ENCODE data around the gene PTPN9. TPM values are rescaled to one million over a fixed set of nuclear protein-coding genes. Genes with fewer than 3 reads are reported as not detected.

PTPN9 gene
- total RNA-seq, 1 experiment from 2014 or later, result 42.2 TPM

DNA sequence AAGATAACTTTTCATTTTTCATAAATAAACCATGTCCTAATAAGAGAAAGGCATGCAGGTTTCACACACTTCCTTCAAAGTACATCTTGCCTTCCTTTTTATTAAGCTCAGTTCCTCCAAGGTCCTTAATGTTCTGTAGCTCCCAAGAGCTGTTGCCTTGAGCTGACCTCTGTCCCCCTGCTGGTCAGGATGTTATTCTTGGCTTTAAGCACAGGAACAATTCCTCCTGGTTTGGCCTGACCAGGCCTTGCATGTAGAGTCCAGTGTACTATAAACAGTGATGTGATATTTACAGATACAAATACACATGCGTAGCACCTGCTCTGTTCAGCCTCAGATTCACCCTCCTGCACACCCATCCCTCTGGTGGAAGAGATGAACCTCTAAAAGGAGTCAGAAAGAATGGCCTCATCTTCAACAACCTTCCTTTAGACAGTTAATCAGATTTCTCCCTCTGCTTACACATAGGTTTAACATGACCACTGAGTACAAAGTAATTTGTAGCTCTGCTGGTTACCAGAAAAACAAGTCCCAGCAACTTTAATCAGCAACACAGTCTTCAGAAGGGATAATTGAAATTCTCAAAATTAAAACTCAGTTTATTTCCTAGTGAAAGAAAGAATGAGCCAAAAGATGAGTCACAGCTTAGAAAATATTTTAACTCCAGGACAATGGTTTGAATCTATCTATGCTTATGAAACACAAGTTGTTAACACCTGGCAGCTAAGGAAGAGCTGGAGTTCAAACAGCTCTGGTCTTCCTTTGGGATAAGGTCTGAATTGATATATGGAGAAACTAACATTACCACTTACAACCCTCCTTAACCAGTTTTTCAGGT, 46.5 kb downstream of the PTPN9 start:
- Histone ChIP-seq H3K14ac (ENCODE audit: insufficient read depth, low read length) (no peak overlapping the region), H3K79me2 (ENCODE audit: insufficient read depth, low read length) (no peaks in the 10 kb centered on the region; the same call in 1 of the 2 replicates), H3K9ac (ENCODE audit: extremely low read depth, insufficient read length, low read length) (no peak overlapping the region), H4K8ac (replicated peaks; ENCODE audit: insufficient read length, low read depth, low read length) (no peak overlapping the region), H4K91ac (ENCODE audit: insufficient read length, low read depth, low read length) (no peak overlapping the region), H3K4ac (ENCODE audit: low read depth, low read length) (no peak overlapping the region), H3K27me3 (ENCODE audit: insufficient read depth, low read length) (no peaks in the 10 kb centered on the region), H3K9me3 (ENCODE audit: control insufficient read depth, low read depth, low read length) (no peaks in the 10 kb centered on the region), H3K23ac (ENCODE audit: insufficient read length, low read depth, low read length) (no peak overlapping the region), H3K27ac (ENCODE audit: insufficient read length, low read depth, low read length) (no peak overlapping the region), H4K5ac (ENCODE audit: insufficient read length, low read depth, low read length) (no peak overlapping the region), H4K20me1 (ENCODE audit: control insufficient read depth, insufficient read depth, insufficient read length) (no peaks in the 10 kb centered on the region), H2BK120ac (ENCODE audit: low read depth, low read length, poor library complexity, severe bottlenecking) (no peak overlapping the region), H2BK12ac (ENCODE audit: insufficient read length, low read depth, low read length) (no peak overlapping the region), H2AFZ (ENCODE audit: low read length) (no peak overlapping the region), H3K18ac (ENCODE audit: insufficient read length, low read depth, low read length) (no peak overlapping the region), H3K56ac (ENCODE audit: insufficient read length, low read depth, low read length) (no peak overlapping the region), H2BK15ac (ENCODE audit: low read depth, low read length) (no peak overlapping the region), H3K4me2 (ENCODE audit: insufficient read depth, insufficient read length, low read length) (no peak overlapping the region), H3T11ph (ENCODE audit: low read length) (no peak overlapping the region), H3K4me1 (ENCODE audit: insufficient read depth, low read length) (no peaks in the 10 kb centered on the region; the same call in 1 of the 2 replicates), H2AK5ac (ENCODE audit: insufficient read length, low read length) (no peak overlapping the region), H2BK5ac (ENCODE audit: insufficient read length, low read length) (no peak overlapping the region), H3K23me2 (ENCODE audit: insufficient read length, low read depth, low read length, poor library complexity, severe bottlenecking) (no peaks in the 10 kb centered on the region), H3K79me1 (ENCODE audit: insufficient read depth, low read depth, low read length, poor library complexity, severe bottlenecking) (peaks cover 5% of the 10 kb centered on the region), H2BK20ac (ENCODE audit: low read depth, low read length, poor library complexity, severe bottlenecking) (no peak overlapping the region)
- TF ChIP-seq, protein P1, sequence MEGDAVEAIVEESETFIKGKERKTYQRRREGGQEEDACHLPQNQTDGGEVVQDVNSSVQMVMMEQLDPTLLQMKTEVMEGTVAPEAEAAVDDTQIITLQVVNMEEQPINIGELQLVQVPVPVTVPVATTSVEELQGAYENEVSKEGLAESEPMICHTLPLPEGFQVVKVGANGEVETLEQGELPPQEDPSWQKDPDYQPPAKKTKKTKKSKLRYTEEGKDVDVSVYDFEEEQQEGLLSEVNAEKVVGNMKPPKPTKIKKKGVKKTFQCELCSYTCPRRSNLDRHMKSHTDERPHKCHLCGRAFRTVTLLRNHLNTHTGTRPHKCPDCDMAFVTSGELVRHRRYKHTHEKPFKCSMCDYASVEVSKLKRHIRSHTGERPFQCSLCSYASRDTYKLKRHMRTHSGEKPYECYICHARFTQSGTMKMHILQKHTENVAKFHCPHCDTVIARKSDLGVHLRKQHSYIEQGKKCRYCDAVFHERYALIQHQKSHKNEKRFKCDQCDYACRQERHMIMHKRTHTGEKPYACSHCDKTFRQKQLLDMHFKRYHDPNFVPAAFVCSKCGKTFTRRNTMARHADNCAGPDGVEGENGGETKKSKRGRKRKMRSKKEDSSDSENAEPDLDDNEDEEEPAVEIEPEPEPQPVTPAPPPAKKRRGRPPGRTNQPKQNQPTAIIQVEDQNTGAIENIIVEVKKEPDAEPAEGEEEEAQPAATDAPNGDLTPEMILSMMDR (conservative IDR thresholded peaks at IDR 0.05), result peak; percentile 73
- Mint-ChIP-seq H3K4me3 (no peak overlapping the region; a peak in 1 of 5 replicates), H3K27ac (peak overlapping the region; percentile 10 to 79 (median 27); a peak in 5 of 7 replicates), H3K36me3 (ENCODE audit: insufficient read depth in 1 of 3, low read depth in 3 of 3) (peaks cover 0 to 10% (median 4%) of the 10 kb centered on the region in 3 experiments; a peak in 4 of 7 replicates), H3K27me3 (ENCODE audit: low read depth) (no peaks in the 10 kb centered on the region), H3K4me1 (peaks cover 7 to 14% of the 10 kb centered on the region in 2 experiments), H3K9me3 (no peaks in the 10 kb centered on the region)
- DNase-seq, result peak; percentile 61
- WGBS (ENCODE audit: extremely low coverage, insufficient read length, low lambda C conversion rate), result no CpG with 5 or more reads among the region's 1 CpG

Data from H9 (cell line).